Measurements from ENCODE around the gene DLG2. TPM values are rescaled to one million over a fixed set of nuclear protein-coding genes. Genes with fewer than 3 reads are reported as not detected.
"Not testable (repeated sequence)": the region's sequence is repeated elsewhere in the genome, so short reads cannot be mapped to it uniquely, and the experiment has no call there.

DLG2 gene
- total RNA-seq, 1 donor from 2014 or later: 6.3 TPM

DNA sequence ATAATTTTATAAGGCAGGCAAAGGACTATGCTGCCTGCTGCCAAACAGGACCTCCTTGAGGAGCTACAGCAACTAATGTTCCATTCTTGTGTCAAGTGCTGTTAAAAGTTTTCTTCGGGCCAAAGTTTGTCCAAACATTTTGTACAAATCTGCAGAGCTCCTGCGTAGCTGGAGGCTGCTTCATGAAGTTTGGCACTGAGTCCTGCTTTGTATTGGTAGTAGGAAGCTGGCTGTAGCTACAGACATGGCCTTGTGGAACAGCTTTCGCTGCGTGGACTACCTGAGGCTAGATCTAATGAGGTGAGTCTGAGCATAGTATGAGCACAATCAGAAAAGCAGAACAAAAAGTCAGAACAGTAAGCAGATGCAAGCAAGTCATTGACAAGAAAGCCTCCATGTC is 528.1 kb downstream of the DLG2 start:
- ATAC-seq: no peak

DNA sequence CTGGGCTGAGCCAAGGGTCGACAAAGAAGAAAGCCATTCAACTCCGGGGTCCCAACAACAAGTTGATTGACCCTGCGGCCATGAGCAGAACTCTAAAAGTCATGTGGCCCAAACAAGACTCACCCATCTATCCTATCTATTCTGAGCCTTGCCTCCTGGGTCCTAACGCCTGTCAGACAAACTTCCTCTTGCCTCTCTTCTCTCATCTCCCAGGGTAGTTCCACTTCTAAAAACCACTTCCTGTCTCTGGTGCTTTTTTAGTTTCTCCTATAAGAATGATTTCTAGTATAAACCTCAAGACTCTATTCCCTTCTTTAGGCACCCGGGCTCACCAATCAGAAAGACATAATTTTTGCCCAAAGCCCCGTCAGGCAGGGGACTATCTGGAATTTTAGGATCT is 530.2 kb downstream of the DLG2 start:
- no peak for ATAC-seq

DNA sequence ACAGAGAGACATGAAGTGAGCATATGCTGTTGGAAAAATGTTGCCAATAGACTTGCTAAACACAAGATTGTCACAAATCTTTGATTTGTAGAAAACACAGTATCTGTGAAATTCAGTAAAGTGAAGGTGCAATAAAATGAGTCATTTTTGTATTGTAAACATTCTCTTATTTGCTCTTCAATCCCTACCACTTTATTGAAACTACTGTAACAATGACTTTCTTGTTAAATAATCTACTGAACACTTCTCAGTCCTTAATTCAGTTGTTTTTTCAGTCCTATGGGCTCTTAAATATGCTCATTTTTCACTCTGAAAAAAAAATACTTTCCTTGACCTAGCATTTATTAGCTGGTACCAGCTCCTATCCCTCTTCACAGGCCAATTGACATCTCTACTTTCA is 531.9 kb downstream of the DLG2 start:
- ATAC-seq: no peak

DNA sequence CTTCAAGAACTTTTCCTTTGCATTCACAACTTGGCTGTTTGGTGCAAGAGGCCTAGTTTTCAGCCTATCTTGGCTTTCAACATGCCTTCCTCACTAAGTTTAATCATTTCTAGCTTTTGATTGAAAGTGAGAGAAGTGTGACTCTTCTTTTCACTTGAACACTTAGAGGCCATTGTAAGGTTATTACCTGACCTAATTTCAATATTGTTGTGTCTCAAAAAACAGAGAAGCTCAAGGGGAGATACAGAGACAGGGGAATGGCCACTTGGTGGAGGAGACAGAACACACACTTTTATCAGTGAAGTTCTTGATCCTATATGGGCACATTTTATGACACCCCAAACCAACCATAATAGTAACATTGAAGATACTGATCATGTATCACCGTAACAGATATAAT is 532.3 kb downstream of the DLG2 start:
- ATAC-seq: no peak

DNA sequence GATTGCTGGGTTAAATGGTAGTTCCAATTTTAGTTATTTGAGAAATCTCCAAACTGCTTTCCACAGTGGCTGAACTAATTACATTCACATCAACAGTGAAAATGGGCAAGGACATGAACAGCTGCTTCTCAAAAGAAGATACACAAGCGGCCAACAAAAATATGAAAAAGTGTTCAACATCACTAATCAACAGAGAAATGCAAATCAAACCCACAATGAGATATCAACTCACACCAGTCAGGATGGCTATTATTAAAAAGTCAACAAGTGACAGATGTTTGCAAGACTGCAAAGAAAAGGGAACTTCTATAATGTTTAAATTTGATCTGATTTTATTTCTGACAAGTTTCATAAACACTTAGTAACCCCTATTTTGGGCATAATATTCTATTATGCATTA is 537.5 kb downstream of the DLG2 start:
- ATAC-seq: no peak

DNA sequence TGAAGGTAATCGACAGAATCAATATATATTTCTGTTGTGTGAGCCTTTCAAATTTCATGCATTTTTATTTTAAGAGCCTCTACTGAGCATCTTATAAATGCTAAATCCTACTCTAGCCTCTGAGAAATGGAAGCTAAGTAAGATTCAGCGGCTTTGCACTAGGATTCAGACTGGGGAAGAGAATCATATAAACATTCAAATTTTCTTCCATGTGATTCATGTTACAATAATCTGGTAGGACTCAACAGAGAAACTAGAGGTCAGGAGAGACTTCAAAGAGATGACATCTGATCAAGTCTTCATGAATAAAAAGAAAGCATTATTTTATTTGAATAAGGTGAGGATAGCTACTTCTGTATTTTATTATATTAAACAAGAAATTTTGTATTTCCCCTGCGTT is 538.9 kb downstream of the DLG2 start:
- no peak for ATAC-seq

DNA sequence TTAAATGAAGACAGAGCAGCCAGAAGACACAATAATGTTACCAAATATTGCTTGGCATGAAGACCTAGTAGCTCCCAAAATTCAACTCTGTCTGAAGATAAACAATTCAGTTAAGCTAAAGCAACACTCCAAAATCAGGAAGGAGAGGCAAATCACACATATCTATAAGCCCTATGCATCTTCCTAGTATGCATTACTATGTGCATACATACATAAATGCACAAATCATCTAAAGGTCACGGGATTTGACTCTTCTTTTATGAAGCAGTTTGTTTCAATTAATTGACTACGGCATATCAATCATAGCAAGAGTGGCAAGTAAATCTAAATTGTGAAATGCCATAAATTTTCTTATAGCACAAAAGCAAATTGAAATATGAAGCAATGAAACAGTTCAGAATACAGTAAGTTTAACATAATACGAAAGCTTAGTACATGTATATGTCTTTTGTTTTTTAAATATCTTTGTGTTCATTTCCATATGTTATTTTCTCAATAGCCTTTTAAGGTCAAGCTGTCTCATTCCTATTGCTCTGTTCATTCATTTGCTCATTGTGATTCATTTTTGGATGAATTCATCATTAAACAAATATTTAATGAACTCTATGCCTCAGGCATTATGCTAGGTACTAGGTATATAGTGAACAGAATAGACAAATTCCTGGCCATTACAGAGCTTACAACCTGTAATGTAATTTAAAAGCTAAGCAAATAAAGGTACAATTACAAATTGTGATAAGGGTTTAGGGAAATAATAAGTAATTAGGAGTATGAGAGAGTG is 540.5 kb downstream of the DLG2 start:
- ATAC-seq: no peak

DNA sequence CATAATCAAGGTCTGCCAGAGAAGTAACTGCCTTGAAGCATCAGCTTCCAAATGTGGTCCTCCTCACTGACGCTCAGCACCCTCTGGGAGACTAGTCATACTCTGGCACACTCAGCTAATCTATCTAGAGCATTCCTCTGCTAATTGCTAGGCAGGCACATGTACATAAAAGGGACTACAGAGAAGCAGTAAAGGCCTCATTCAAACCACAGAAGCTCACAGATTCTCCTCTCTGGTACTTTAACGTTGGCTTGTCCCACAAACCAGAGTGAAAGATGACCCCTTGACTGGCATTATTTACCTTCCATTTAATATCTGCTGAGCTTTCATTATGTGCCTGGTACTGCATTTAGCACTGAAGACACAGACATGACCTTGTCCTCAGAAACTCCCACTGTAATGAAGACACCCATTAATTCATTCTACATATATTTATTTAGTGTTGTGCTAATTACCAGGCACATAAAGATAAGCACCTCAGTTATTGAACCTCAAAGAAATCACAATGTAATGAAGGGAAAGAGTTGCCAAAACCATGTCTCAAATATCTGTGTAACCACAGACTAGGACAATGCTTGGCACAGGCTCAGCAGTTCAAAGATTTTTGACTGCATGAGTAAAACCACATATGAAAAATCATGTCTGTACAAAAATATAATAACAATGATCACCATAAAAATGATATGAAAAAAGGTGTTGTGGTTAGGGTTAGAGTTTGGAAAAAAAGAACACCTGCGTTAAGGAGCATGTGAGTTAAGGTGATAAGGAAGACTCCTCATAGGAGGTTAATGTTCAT is 550.4 kb downstream of the DLG2 start:
- ATAC-seq: no peak

DNA sequence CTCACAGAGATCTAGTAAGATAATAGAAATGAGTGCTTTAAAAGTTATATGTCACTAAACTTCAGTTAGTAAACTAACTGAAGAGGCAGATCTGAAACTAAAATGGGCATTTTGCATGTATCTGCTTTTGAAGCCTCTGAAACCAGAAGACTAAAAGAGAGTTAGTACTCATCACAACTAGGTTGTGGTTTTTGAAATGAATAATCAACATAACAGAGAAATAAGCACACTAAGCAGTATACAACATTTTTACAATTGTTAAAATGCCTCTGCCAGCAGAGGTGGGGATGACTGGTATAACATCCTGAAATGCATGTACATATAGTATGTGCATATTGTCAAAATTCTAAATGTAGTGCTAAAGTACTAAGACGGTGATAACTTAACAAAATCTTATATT is 564.5 kb downstream of the DLG2 start:
- ATAC-seq: no peak

DNA sequence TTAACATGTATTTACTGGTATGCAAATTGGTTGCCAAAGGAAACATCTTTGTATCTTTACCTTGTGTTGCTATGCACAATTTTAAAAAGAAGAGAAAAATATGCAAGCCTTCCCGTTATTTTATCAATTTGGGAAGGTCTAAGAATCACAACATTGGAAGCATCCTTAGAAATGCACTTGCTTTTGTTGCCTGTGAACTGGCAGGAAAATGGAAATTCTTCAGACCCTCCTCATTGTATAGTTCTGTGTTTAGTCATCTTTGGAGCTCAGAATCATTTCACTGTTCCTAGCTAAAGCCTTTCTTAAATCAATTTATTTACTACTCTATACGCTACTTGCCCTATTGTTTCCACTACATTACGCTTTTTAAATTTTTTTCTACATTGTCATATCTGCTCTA is 574.5 kb downstream of the DLG2 start:
- no peak for ATAC-seq

DNA sequence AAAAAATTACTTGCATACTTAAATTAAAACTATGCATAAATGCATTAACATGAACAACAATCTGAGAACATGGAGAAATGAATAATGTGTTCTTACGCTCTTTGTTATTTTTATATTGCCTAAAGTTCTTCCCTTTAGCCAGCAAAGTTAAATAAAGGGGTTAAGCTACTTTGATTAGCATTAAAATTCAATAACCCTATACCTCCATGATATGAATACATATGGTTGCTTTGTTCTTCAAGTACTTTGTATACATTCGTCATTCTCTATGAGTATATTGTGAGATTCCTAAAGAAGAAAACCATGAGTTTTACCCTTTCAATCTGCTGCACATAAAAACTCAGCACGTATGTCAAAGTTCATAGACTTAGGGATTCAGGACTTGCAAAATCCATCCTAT is 578.3 kb downstream of the DLG2 start:
- ATAC-seq: no peak

DNA sequence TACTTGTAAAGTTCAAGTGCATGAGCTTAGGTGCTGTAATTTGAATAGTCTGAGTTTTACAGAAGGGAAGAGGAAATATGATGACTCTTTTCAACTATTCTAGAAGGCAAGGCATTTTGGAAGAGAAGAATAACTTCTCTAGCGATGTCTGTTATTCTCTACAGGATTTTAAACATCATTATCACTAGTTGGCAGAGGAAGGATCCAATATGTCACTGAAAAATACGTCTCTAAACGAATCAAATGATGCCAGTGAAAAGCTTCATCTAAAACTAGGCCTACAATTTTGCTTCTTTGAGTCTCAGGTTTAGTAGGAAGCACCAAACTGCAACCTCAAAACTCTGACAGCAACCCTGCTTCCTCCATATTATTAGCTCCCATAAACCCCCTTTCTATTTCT is 581.4 kb downstream of the DLG2 start:
- no peak for ATAC-seq

DNA sequence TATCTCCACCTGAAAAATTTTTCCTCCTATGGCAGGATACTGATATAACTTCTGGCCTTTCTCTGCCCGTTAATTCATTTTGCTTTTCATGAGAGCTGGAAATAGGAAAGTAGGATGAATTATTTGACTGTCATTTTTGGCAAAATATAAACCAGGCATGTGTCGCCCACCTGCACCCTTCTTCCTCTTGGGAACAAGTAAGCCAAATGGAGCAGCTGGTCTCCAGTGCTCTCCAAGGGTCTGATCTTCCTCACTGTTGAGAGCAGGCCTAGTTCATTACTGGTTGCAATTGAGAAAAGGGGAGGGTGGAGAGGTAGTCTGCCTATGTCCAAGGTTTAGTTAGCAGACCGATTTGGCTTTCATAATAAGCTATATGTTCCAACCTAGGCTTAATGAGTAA is 582.2 kb downstream of the DLG2 start:
- ATAC-seq: no peak

DNA sequence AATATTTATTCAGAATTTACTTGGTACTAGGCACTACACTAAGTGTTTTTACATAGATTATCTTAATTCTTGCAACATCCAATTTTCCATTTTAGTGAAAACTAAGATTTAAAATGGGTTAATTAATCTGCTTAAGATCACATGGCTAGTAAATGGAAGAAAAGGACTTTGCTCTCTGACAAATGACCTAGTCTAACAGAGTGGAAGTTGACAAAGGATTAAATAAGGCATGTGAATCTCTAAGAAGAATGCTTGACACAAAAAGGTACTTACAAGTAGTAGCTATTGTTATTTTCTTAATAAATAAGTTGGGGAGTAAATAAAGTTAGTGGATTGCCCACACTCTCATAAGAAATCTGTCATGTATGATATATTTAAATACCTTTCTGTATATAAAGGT is 584.8 kb downstream of the DLG2 start:
- no peak for ATAC-seq

DNA sequence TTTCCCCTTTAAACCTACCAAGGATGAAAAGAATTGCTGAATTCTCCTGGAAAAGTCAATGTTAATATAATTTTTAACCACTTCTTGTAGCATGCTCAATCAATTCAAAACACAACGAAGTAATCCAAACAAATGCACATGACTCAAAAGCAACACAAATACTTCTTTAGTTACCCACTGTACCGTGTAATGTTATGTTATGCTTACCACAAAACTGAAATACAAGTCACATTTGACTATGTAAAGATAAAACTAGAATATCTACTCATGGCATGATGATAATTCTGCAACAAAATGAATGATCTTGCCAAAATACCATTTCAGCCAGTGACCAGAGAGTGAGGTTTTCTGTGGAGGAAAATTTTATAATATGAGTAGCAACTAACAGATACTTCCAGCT is 587.0 kb downstream of the DLG2 start:
- no peak for ATAC-seq

DNA sequence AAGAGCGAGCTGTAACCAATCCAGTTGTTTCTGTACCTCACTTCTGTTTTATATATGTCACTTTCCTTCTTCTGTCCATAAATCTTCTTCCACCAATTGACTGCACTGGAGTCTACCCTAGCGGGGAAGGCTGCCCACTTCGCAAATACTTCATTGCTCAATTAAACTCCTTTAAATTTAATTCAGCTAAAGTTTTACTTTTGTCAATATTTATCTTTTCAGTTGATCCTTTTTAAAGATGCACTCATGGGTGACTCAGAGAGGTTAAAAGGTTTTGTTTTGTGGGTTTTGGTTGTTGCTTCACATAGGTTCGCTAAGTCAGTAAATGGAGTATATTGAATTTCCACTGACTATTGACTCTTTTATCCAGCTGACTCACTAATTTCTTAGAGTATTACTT is 597.2 kb downstream of the DLG2 start:
- no peak for ATAC-seq

DNA sequence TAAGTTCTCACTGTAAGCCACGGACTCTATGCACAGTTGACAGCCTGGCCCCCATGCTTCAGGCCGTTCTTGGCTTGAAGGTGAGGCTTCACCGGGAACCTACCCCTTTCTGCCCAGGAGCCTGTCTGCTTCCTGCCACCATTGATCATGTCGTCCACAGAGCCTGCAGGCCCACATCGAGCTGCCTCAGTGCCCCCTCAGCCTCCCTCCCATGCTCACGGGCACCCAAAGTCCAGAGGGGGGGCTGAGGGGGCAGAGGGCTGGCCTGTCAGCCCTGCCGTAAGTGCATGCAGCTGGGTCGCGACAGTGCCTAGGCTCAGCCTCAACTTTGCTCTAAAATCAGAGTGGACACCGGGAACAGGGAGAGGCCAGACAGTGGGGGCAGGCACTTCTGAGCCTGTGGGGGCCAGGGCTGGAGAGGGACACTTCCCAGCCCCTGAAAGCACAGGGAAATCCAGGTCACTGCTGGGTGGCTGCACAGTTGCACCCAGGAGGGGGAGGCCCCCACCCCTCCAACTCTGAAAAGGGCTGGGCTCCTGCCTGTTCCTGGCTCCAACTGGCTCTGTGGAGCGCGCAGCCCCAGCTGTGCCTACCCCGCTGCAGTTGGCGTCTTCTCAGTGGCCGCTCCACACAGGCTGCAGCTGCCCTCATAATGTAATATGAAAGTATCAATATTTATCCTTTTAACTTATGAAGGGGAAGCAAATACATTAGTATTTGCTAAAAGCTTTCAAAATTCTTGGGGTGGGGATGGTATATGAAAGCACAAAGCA is 598.6 kb downstream of the DLG2 start:
- no peak for ATAC-seq

DNA sequence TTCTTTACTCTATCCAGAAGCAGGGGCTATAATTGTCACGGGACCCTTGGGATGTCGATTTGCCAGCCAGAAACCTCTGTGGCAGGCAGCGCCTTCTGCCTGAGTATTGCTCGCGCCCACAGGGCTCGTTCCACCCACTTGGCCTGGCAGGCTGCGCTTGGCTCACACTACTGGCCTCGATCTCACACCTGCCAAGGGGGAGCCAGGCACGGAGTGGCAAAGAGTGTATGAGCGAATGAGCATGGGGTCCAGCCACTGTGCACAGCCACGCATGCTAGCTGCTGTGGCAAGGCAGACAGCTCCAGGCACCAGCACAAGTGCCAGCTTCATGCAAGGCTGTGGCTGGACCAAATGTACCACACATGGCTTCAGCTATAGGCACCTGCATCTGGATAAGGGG is 599.8 kb downstream of the DLG2 start:
- ATAC-seq: no peak

DNA sequence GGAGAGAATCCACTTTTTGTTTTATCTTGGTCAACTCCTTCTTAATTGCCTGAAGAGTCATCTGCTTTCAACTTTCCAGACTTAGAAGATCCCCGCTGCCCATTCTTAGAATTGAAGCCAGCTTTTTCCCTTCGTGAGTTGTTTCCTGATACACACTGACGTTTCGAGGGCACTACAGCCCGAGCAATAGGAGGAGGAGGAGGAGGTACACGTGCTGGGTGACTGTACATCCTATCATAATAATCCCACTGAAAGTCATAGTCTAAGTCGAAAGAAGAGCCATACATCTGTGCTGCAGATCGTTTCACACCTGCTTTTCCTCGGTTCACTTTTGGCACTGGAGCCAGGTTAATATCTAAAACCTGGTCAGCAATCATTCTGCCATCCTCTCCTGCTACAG is 606.1 kb downstream of the DLG2 start:
- ATAC-seq: no peak

DNA sequence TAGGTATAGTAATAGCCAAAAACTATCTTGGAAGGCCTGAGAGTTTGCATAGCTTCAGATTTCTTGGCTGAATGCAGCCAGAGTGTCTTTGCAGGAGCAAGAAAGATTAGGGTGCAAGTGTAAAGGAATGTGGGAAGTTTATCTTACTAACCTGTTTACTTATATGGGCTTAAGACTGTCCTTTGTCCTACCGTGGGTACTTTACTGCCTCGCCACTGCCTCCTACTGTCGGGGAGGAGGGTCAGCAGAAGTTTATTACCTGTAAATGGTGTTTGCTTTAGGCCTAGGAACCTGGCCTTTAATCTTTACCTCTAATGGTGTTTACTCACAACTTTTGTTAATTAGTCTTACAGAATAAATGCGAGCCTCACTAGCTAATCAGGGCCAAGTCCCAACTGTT is 633.8 kb downstream of the DLG2 start:
- no peak for ATAC-seq

DNA sequence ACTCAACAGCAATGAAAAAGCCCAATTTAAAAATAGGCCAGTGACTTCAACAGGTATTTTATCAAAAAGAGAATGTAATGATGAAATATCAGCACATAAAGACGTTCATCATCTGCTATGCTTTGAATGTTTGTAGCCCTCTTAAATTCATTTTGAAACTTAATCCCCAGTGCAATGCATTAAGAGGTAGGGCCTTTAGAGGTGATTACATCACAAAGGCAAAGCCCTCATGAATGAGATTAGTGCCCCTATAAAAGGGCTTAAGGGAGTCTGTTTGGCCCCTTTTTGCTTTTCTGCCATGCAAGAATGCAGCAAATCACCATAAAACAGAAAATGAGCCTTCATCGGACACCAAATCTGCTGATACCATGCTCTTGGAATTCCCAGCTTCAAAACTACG is 637.0 kb downstream of the DLG2 start:
- no peak for ATAC-seq

DNA sequence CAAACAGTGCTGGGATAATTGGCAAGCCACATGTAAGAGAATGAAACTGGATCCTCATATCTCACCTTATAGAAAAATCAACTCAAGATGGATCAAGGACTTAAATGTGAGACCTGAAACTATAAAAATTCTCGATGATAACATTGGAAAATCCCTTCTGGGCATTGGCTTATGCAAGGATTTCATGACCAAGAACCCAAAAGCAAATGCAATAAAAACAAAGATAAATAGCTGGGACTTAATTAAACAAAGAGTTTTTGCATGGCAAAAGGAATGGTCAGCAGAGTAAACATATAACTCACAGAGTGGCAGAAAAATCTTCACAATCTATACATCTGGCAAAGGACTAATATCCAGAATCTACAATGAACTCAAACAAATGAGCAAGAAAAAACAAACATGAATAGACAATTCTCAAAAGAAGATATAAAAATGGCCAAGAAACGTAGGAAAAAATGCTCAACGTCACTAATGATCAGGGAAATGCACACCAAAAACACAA is 639.4 kb downstream of the DLG2 start:
- not testable (repeated sequence) for ATAC-seq

DNA sequence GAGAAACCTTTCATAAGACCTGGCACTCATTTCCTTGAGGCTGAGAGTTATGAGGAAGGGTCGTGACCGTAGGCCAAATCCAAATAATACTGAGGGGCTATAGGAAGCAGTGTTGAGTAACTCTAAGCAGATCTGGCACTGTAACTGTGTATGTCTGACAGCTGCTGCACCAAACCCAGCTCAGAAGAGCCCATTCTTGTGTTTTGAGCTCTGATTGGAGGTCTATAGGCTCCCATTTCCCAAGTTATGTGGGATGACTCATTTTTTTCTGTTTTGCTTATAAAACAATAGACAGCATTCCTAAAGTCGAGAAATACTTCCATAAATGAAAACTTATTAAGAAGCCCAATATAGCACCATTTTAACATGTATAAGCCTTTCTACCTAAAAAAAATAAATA is 645.8 kb downstream of the DLG2 start:
- no peak for ATAC-seq

All from esophagus mucosa (tissue), 1 donor.